OCI-LY7 (cell line): ENCODE results near the gene CEP63. TPM values are rescaled to one million over a fixed set of nuclear protein-coding genes. Genes with fewer than 3 reads are reported as not detected.
A peak's percentile ranks its signal among the peaks of the same experiment; 100 is the strongest.

Source experiments
- Bru-seq: library from RNA; stranded (reverse); fragments of 400-500 nt; gene quantifications from one replicate; lab custom pipeline; 2021; lab: Mats Ljungman, UMichigan
- BruChase-seq, 2 experiments: library from RNA; stranded (reverse); fragments of 400-500 nt; gene quantifications; one replicate each; lab custom pipeline; 2021; lab: Mats Ljungman, UMichigan
- BruUV-seq: library from RNA; stranded (reverse); fragments of 400-500 nt; replicated peaks from 2 replicates; lab custom pipeline; 2021; lab: Mats Ljungman, UMichigan
- CTCF ChIA-PET: fragments of 300-600 bp; sonication (Branson Sonifier 250); formaldehyde crosslinking; loops from one replicate; lab custom pipeline; 2022; ENCODE audit warnings: antibody characterized with exemption; ENCODE audit not compliant: unreplicated experiment; lab: Charles Lee
- POLR2A ChIA-PET: fragments of 300-600 bp; sonication (Branson Sonifier 250); formaldehyde crosslinking; loops from one replicate; lab custom pipeline; 2022; ENCODE audit warnings: antibody characterized with exemption; lab: Charles Lee
- DNase-seq: peaks from one replicate; pipeline ENCODE4 v3.0.0-alpha.2; 2015; ENCODE audit warnings: low spot score
- H2AFZ ChIP-seq: fragments of 200-600 bp; sonication (generic), shearing (Covaris generic); 2 replicates; pipeline ENCODE4 v1.6.1; 2014; ENCODE audit warnings: mild to moderate bottlenecking, antibody characterized with exemption, low read length, moderate library complexity
- H3K27ac ChIP-seq: fragments of 200-600 bp; sonication (generic); 2 replicates; pipeline ENCODE4 v1.5.1; 2014; ENCODE audit warnings: mixed run types, low read depth, mild to moderate bottlenecking, moderate library complexity, low read length, inconsistent platforms; ENCODE audit not compliant: poor library complexity, severe bottlenecking
- H3K36me3 ChIP-seq: fragments of 200-600 bp; sonication (generic); 2 replicates; pipeline ENCODE4 v1.6.1; 2014; ENCODE audit warnings: mild to moderate bottlenecking, antibody characterized with exemption, low read length, moderate library complexity, mixed read lengths; ENCODE audit not compliant: insufficient read depth
- H3K4me1 ChIP-seq: fragments of 200-600 bp; sonication (generic); 2 replicates; pipeline ENCODE4 v1.5.1; 2014; ENCODE audit warnings: mild to moderate bottlenecking, low read length; ENCODE audit not compliant: insufficient read depth, poor library complexity, severe bottlenecking
- H3K4me2 ChIP-seq: fragments of 200-600 bp; sonication (generic); 2 replicates; pipeline ENCODE4 v1.6.1; 2014; ENCODE audit warnings: mild to moderate bottlenecking, low read length
- H3K4me3 ChIP-seq: fragments of 200-600 bp; sonication (generic); 2 replicates; pipeline ENCODE4 v1.5.1; 2014; ENCODE audit warnings: mild to moderate bottlenecking, low read depth, low read length; ENCODE audit not compliant: poor library complexity, severe bottlenecking
- H3K79me2 ChIP-seq: fragments of 200-600 bp; sonication (generic); 2 replicates; pipeline ENCODE4 v1.6.1; 2016; ENCODE audit warnings: low read depth, mild to moderate bottlenecking, low read length, moderate library complexity, mixed read lengths; ENCODE audit not compliant: insufficient read depth
- H3K9me2 ChIP-seq: fragments of 200-600 bp; sonication (generic); 2 replicates; pipeline ENCODE4 v1.6.1; 2016; ENCODE audit warnings: mild to moderate bottlenecking, low read length, mixed read lengths; ENCODE audit not compliant: insufficient read depth
- H3K9me3 ChIP-seq: fragments of 200-600 bp; sonication (generic); 2 replicates; pipeline ENCODE4 v1.6.1; 2014; ENCODE audit warnings: mild to moderate bottlenecking, mixed run types, low read length, mixed read lengths
- H4K20me1 ChIP-seq: fragments of 200-600 bp; sonication (generic); 2 replicates; pipeline ENCODE4 v1.6.1; 2014; ENCODE audit warnings: mild to moderate bottlenecking, antibody characterized with exemption, low read length, moderate library complexity, mixed read lengths; ENCODE audit not compliant: insufficient read depth
- EZH2phosphoT487 ChIP-seq: fragments of 200-600 bp; sonication (generic); IDR thresholded peaks from 2 replicates; pipeline ENCODE4 v1.6.1; 2018; ENCODE audit warnings: low read depth, borderline replicate concordance, mild to moderate bottlenecking, mixed run types, antibody characterized with exemption, low read length, moderate library complexity, mixed read lengths
- intact Hi-C: fragments of 100-400 bp; cut with micrococcal nuclease; formaldehyde crosslinking; loops from one replicate; pipeline ENCODE4 v1.10.0; 2022; ENCODE audit not compliant: unreplicated experiment
- long read RNA-seq: library from polyadenylated mRNA; stranded (forward); transcript quantifications from one replicate; pipeline ENCODE4 v2.0.0, GENCODE V29; 2022
- total RNA-seq, 2 experiments: library from RNA; depleted of rRNA in 1 of 2; stranded (reverse); fragments of >200 nt in 1 of 2; shearing (Covaris generic) in 1 of 2; gene quantifications; 2 replicates each; pipeline ENCODE4 v1.2.3, GENCODE V29; 2014 to 2022
- TF ChIP-seq, protein P1 (sequence below): fragments of 200-600 bp; sonication (generic); conservative IDR thresholded peaks from 2 replicates; pipeline ENCODE4 v1.5.1; 2014; ENCODE audit warnings: mild to moderate bottlenecking, antibody characterized with exemption, low read length, moderate library complexity, mixed read lengths

The CEP63 gene
- total RNA-seq (2014; rRNA removed; shearing (Covaris generic)) (21.1 and 45.7 TPM in 2 replicates), total RNA-seq (2022) (42.8 and 49.0 TPM in 2 replicates), Bru-seq, nascent RNA (percentile 81 among the genes with signal in this experiment), BruChase-seq, experiment 1, labeled RNA remaining after a 6-hour chase (percentile 69 among the genes with signal in this experiment), BruChase-seq, experiment 2, labeled RNA remaining after a 2-hour chase (percentile 68 among the genes with signal in this experiment)
- long read RNA-seq, transcript CEP63-201 (12 exons, 2,056 nt): major isoform, 5 of 104 reads
- long read RNA-seq, partial matches to known transcripts: 18 of 104 reads
- long read RNA-seq, other reads (novel, unspliced or antisense): 78 of 104 reads

DNA sequence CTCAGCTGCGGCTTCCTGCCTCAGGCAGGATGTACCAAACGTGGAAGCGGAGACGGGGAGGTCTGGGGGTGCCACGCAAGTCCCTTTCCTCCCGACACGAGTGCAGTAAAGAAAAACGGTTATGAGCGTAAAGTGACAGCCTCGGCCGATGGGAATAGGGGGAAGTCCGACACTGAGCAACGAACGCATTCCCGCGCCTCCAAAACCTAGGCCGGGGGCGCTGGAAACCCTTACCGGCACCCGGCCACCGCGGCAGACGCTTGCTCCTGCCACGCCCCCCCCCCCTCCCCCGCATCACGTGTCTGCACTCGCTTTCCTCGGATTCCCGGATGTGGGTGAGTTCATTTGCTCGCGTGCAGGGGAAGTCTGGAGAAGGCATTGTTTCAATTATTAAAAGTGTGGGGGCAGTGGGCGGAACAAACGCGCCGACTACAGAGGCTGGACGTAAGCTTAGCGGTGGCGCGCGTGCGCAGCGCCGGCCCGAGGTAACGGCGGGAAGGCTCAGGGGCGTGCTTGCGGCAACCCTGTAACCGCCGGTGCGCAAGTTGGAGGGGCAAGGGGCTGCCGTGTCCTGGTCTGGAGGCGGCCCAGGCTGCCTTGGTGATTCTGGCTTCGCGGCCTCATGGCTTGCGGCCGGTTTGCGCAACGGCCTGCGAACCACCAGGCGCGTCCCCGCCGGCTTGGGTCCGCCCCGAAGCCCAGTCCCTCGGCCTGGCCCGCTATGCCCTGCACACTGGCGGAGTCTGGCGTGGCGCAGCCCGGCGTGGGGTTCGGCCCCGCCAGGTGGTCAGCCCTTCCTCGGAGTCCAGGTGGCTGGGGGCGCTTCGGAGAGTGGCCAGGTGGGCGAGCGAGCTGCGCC lies at the start of gene CEP63, which contains the start of gene ANAPC13:
Gene CEP63 (plus strand): TSS at position 340 of the 859 bp plus-strand sequence. CDS start 9,264 bp downstream, outside the sequence.
Gene ANAPC13 (minus strand): TSS at position 268 of the 859 bp plus-strand sequence. CDS start 3,081 bp downstream, outside the sequence.
- ChIA-PET CTCF (interaction anchor here (1.0 kb wide), 1 partner anchor 914 kb away, joined by 3 read pairs; no protein-coding TSS in a partner anchor), POLR2A (interaction anchor here (0.6 to 2.5 kb wide), 5 partner anchors 9 to 249 kb away, joined by 3 to 11 read pairs (median 6); no protein-coding TSS in a partner anchor)
- peak within 1 kb of the TSS; percentile 64 for H2AFZ ChIP-seq
- peak within 1 kb of the TSS; percentile 81 for H3K4me3 ChIP-seq
- H3K9me3 ChIP-seq: no peaks in the 10 kb centered on the region
- H3K36me3 ChIP-seq: peaks cover 39% of the 10 kb centered on the region
- TF ChIP-seq, protein P1, sequence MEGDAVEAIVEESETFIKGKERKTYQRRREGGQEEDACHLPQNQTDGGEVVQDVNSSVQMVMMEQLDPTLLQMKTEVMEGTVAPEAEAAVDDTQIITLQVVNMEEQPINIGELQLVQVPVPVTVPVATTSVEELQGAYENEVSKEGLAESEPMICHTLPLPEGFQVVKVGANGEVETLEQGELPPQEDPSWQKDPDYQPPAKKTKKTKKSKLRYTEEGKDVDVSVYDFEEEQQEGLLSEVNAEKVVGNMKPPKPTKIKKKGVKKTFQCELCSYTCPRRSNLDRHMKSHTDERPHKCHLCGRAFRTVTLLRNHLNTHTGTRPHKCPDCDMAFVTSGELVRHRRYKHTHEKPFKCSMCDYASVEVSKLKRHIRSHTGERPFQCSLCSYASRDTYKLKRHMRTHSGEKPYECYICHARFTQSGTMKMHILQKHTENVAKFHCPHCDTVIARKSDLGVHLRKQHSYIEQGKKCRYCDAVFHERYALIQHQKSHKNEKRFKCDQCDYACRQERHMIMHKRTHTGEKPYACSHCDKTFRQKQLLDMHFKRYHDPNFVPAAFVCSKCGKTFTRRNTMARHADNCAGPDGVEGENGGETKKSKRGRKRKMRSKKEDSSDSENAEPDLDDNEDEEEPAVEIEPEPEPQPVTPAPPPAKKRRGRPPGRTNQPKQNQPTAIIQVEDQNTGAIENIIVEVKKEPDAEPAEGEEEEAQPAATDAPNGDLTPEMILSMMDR: no peak
- TF ChIP-seq EZH2phosphoT487: no peak
- H3K4me2 ChIP-seq: peak within 1 kb of the TSS; percentile 94
- intact Hi-C loops: loop anchor here (2.0 to 10.0 kb wide), 4 partner anchors 235 to 1764 kb away; partner anchors contain the start of genes NPHP3, RYK, SRPRB and TOPBP1
- DNase-seq: peak; percentile 99
- no peaks in the 10 kb centered on the region for H3K9me2 ChIP-seq
- no peaks in the 10 kb centered on the region for H4K20me1 ChIP-seq
- no TSS peak for BruUV-seq
- H3K79me2 ChIP-seq: peaks cover 67% of the 10 kb centered on the region
- peak within 1 kb of the TSS; percentile 83 for H3K27ac ChIP-seq
- peaks cover 23% of the 10 kb centered on the region for H3K4me1 ChIP-seq

DNA sequence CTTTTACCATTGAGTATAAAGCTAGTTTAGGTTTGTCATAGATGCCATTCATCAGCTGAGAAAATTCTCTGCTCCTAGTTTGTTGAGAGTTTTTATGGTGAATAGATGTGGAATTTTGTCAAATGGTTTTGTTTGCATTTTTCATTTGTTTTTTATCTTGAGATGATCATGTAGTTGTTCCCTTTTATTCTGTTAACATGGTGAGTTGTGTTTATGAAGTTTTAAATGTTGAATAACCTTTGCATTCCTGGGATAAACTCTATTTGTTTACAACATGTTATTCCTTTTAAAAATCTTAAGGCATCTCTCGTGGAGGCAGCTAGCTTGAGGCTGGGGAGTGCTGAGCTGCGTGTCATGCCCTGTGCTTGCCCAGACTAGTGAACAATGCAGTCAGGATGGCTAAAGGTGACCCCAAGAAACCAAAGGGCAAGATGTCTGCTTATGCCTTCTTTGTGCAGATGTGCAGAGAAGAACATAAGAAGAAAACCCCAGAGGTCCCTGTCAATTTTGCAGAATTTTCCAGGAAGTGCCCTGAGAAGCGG lies 48.6 kb upstream of the CEP63 start:
- H3K4me3 ChIP-seq: no peak overlapping the region
- no peaks in the 10 kb centered on the region for H3K79me2 ChIP-seq
- no TSS peak for BruUV-seq
- POLR2A ChIA-PET: interaction anchor here (0.6 kb wide), 1 partner anchor 59 kb away, joined by 4 read pairs; no protein-coding TSS in a partner anchor
- peaks cover 22% of the 10 kb centered on the region for H3K4me1 ChIP-seq
- no peak for DNase-seq
- no peak overlapping the region for H3K27ac ChIP-seq
- intact Hi-C loops: no loop called here
- CTCF ChIA-PET: no interaction called here
- H3K4me2 ChIP-seq: no peak overlapping the region
- 0 out of 2 replicates have a peak, but pooled peaks cover 5% of the 10 kb centered on the region for H3K9me3 ChIP-seq
- no peaks in the 10 kb centered on the region for H3K36me3 ChIP-seq
- no peaks in the 10 kb centered on the region for H3K9me2 ChIP-seq
- H4K20me1 ChIP-seq: no peaks in the 10 kb centered on the region
- TF ChIP-seq, protein P1: no peak
- no peak for TF ChIP-seq EZH2phosphoT487
- no peak overlapping the region for H2AFZ ChIP-seq
